SK-N-SH (cell line): ENCODE results near the gene STK31.

Experiments used
- TAF1 ChIP-seq: IDR thresholded peaks from 2 replicates; pipeline ENCODE4 v1.6.1; 2012; ENCODE audit warnings: low read depth, mild to moderate bottlenecking, low read length, moderate library complexity, borderline replicate concordance
- TF ChIP-seq, protein P1 (sequence below): fragments of 200-600 bp; sonication (generic); IDR thresholded peaks from 2 replicates; pipeline ENCODE4 v1.6.1; 2017; ENCODE audit warnings: antibody characterized with exemption, mild to moderate bottlenecking, moderate library complexity
- TF ChIP-seq, protein P2 (sequence below): IDR thresholded peaks from 2 replicates; pipeline ENCODE4 v1.6.1; 2012; ENCODE audit warnings: mild to moderate bottlenecking, low read depth, low read length, moderate library complexity

DNA sequence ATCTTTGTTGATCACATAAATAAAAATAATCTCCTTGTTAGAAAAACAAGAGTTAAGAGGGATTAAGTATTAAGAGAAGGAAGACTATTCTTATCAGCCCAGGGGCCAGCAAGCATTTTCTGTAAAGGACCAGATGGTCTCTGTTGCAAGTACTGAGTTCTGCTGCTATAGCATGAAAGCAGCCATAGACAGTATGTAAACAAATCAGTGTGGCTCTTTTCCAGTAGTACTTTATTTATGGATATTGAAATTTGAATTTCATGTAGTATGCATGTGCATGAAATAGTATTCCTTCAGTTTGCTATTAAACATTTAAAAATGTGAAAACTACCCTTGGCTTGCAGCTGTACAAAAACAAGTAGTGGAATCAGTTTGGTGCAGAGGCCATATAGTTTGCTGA lies 81.7 kb downstream of the STK31 start:
- TF ChIP-seq, protein P1, sequence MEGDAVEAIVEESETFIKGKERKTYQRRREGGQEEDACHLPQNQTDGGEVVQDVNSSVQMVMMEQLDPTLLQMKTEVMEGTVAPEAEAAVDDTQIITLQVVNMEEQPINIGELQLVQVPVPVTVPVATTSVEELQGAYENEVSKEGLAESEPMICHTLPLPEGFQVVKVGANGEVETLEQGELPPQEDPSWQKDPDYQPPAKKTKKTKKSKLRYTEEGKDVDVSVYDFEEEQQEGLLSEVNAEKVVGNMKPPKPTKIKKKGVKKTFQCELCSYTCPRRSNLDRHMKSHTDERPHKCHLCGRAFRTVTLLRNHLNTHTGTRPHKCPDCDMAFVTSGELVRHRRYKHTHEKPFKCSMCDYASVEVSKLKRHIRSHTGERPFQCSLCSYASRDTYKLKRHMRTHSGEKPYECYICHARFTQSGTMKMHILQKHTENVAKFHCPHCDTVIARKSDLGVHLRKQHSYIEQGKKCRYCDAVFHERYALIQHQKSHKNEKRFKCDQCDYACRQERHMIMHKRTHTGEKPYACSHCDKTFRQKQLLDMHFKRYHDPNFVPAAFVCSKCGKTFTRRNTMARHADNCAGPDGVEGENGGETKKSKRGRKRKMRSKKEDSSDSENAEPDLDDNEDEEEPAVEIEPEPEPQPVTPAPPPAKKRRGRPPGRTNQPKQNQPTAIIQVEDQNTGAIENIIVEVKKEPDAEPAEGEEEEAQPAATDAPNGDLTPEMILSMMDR: no peak
- TF ChIP-seq TAF1: no peak
- TF ChIP-seq, protein P2, sequence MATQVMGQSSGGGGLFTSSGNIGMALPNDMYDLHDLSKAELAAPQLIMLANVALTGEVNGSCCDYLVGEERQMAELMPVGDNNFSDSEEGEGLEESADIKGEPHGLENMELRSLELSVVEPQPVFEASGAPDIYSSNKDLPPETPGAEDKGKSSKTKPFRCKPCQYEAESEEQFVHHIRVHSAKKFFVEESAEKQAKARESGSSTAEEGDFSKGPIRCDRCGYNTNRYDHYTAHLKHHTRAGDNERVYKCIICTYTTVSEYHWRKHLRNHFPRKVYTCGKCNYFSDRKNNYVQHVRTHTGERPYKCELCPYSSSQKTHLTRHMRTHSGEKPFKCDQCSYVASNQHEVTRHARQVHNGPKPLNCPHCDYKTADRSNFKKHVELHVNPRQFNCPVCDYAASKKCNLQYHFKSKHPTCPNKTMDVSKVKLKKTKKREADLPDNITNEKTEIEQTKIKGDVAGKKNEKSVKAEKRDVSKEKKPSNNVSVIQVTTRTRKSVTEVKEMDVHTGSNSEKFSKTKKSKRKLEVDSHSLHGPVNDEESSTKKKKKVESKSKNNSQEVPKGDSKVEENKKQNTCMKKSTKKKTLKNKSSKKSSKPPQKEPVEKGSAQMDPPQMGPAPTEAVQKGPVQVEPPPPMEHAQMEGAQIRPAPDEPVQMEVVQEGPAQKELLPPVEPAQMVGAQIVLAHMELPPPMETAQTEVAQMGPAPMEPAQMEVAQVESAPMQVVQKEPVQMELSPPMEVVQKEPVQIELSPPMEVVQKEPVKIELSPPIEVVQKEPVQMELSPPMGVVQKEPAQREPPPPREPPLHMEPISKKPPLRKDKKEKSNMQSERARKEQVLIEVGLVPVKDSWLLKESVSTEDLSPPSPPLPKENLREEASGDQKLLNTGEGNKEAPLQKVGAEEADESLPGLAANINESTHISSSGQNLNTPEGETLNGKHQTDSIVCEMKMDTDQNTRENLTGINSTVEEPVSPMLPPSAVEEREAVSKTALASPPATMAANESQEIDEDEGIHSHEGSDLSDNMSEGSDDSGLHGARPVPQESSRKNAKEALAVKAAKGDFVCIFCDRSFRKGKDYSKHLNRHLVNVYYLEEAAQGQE: no peak
